ENCODE measurements around the gene VWA8. TPM values are rescaled to one million over a fixed set of nuclear protein-coding genes. Genes with fewer than 3 reads are reported as not detected.
A peak's percentile ranks its signal among the peaks of the same experiment; 100 is the strongest.

Gene VWA8
- total RNA-seq, 2 experiments from 2014 or later: 13.5 to 14.4 TPM

GRCh38 chr13:41563984-41564365, 396.9 kb downstream of the VWA8 start:
- no peak overlapping the region for H3K4me3 Mint-ChIP-seq
- H3K36me3 Mint-ChIP-seq (ENCODE audit: low read depth): no peaks in the 10 kb centered on the region
- no peaks in the 10 kb centered on the region for H3K27me3 Mint-ChIP-seq
- H3K27ac Mint-ChIP-seq: no peak overlapping the region
- no peaks in the 10 kb centered on the region for H3K9me3 Mint-ChIP-seq
- ChIA-PET CTCF (no interaction called here), POLR2A (no interaction called here)
- DNase-seq: no peak
- H3K4me1 Mint-ChIP-seq: no peaks in the 10 kb centered on the region

- H3K4me1 Mint-ChIP-seq: no peaks in the 10 kb centered on the region
- POLR2A ChIA-PET: no interaction called here
Observed at GRCh38 chr13:41563341-41563983, 397.4 kb downstream of the VWA8 start.

GRCh38 chr13:41562541-41563178, 398.2 kb downstream of the VWA8 start:
- peaks cover 2% of the 10 kb centered on the region for H3K9me3 Mint-ChIP-seq
- POLR2A ChIA-PET: no interaction called here
- no peak for DNase-seq
- H3K4me1 Mint-ChIP-seq: no peaks in the 10 kb centered on the region
- H3K27ac Mint-ChIP-seq: no peak overlapping the region
- H3K4me3 Mint-ChIP-seq: no peak overlapping the region
- CTCF ChIA-PET: no interaction called here
- no peaks in the 10 kb centered on the region for H3K27me3 Mint-ChIP-seq
- H3K36me3 Mint-ChIP-seq (ENCODE audit: low read depth): no peaks in the 10 kb centered on the region

More at GRCh38 chr13:41563341-41563983, 397.4 kb downstream of the VWA8 start:
- H3K4me3 Mint-ChIP-seq: no peak overlapping the region
- no peak for DNase-seq
- no peaks in the 10 kb centered on the region for H3K27me3 Mint-ChIP-seq
- H3K36me3 Mint-ChIP-seq (ENCODE audit: low read depth): no peaks in the 10 kb centered on the region
- no peak overlapping the region for H3K27ac Mint-ChIP-seq
- no peaks in the 10 kb centered on the region for H3K9me3 Mint-ChIP-seq
- CTCF ChIA-PET: no interaction called here

- H3K36me3 Mint-ChIP-seq (ENCODE audit: low read depth): no peaks in the 10 kb centered on the region
- H3K9me3 Mint-ChIP-seq: peaks cover 2% of the 10 kb centered on the region
- no peak for DNase-seq
- ChIA-PET POLR2A (interaction anchor here (1.6 kb wide), 1 partner anchor 97 kb away, joined by 3 read pairs; no protein-coding TSS in a partner anchor), CTCF (interaction anchor here (0.6 kb wide), 1 partner anchor 52 kb away, joined by 3 read pairs; no protein-coding TSS in a partner anchor)
- H3K27me3 Mint-ChIP-seq: no peaks in the 10 kb centered on the region
- no peak overlapping the region for H3K4me3 Mint-ChIP-seq
- H3K27ac Mint-ChIP-seq: no peak overlapping the region
- no peaks in the 10 kb centered on the region for H3K4me1 Mint-ChIP-seq
Observed at GRCh38 chr13:41562083-41562482, 398.8 kb downstream of the VWA8 start.

- Mint-ChIP-seq H3K27me3 (no peaks in the 10 kb centered on the region), H3K4me1 (no peaks in the 10 kb centered on the region), H3K9me3 (peaks cover 2% of the 10 kb centered on the region), H3K36me3 (ENCODE audit: low read depth) (no peaks in the 10 kb centered on the region), H3K27ac (no peak overlapping the region), H3K4me3 (no peak overlapping the region)
- CTCF ChIA-PET: interaction anchor here (0.6 kb wide), 1 partner anchor 51 kb away, joined by 3 read pairs; no protein-coding TSS in a partner anchor
- no peak for DNase-seq
- POLR2A ChIA-PET: interaction anchor here (1.6 kb wide), 1 partner anchor 96 kb away, joined by 3 read pairs; no protein-coding TSS in a partner anchor
Observed at GRCh38 chr13:41561170-41561569, 399.7 kb downstream of the VWA8 start.

- Mint-ChIP-seq H3K4me1 (peaks cover 14% of the 10 kb centered on the region), H3K36me3 (ENCODE audit: low read depth) (no peaks in the 10 kb centered on the region), H3K4me3 (no peak overlapping the region), H3K27ac (no peak overlapping the region), H3K27me3 (no peaks in the 10 kb centered on the region), H3K9me3 (peaks cover 2% of the 10 kb centered on the region)
- ChIA-PET CTCF (no interaction called here), POLR2A (no interaction called here)
- DNase-seq: no peak
Observed at GRCh38 chr13:41558781-41559560, 401.9 kb downstream of the VWA8 start.

GRCh38 chr13:41557719-41558118, 403.2 kb downstream of the VWA8 start:
- ChIA-PET CTCF (no interaction called here), POLR2A (no interaction called here)
- H3K9me3 Mint-ChIP-seq: peaks cover 2% of the 10 kb centered on the region
- no peak for DNase-seq
- H3K4me3 Mint-ChIP-seq: no peak overlapping the region
- H3K36me3 Mint-ChIP-seq (ENCODE audit: low read depth): no peaks in the 10 kb centered on the region
- no peak overlapping the region for H3K27ac Mint-ChIP-seq
- peaks cover 18% of the 10 kb centered on the region for H3K4me1 Mint-ChIP-seq
- no peaks in the 10 kb centered on the region for H3K27me3 Mint-ChIP-seq

GRCh38 chr13:41554626-41555386, 406.1 kb downstream of the VWA8 start:
- peak; percentile 38 for DNase-seq
- no peak overlapping the region for H3K4me3 Mint-ChIP-seq
- no peaks in the 10 kb centered on the region for H3K27me3 Mint-ChIP-seq
- POLR2A ChIA-PET: interaction anchor here (2.1 kb wide), 1 partner anchor 91 kb away, joined by 4 read pairs; no protein-coding TSS in a partner anchor
- peaks cover 18% of the 10 kb centered on the region for H3K4me1 Mint-ChIP-seq
- peak overlapping the region; percentile 2 for H3K27ac Mint-ChIP-seq
- CTCF ChIA-PET: interaction anchor here (1.2 to 3.2 kb wide), 2 partner anchors 63 to 96 kb away, joined by 3 to 13 read pairs; no protein-coding TSS in a partner anchor
- H3K9me3 Mint-ChIP-seq: peaks cover 2% of the 10 kb centered on the region
- H3K36me3 Mint-ChIP-seq (ENCODE audit: low read depth): no peaks in the 10 kb centered on the region

- H3K9me3 Mint-ChIP-seq: peaks cover 2% of the 10 kb centered on the region
- no peak for DNase-seq
- peaks cover 18% of the 10 kb centered on the region for H3K4me1 Mint-ChIP-seq
- peak overlapping the region; percentile 2 for H3K27ac Mint-ChIP-seq
- POLR2A ChIA-PET: no interaction called here
- H3K4me3 Mint-ChIP-seq: no peak overlapping the region
- H3K36me3 Mint-ChIP-seq (ENCODE audit: low read depth): no peaks in the 10 kb centered on the region
- H3K27me3 Mint-ChIP-seq: no peaks in the 10 kb centered on the region
- CTCF ChIA-PET: interaction anchor here (1.2 to 3.2 kb wide), 2 partner anchors 62 to 95 kb away, joined by 3 to 13 read pairs; no protein-coding TSS in a partner anchor
Observed at GRCh38 chr13:41554180-41554579, 406.7 kb downstream of the VWA8 start.

GRCh38 chr13:41552031-41552430, 408.9 kb downstream of the VWA8 start:
- Mint-ChIP-seq H3K4me1 (peaks cover 18% of the 10 kb centered on the region), H3K36me3 (ENCODE audit: low read depth) (no peaks in the 10 kb centered on the region), H3K27me3 (no peaks in the 10 kb centered on the region), H3K4me3 (no peak overlapping the region), H3K27ac (no peak overlapping the region), H3K9me3 (no peaks in the 10 kb centered on the region)
- POLR2A ChIA-PET: no interaction called here
- CTCF ChIA-PET: no interaction called here
- no peak for DNase-seq

GRCh38 chr13:41550276-41550675, 410.6 kb downstream of the VWA8 start:
- DNase-seq: no peak
- CTCF ChIA-PET: interaction anchor here (1.3 kb wide), 1 partner anchor 91 kb away, joined by 4 read pairs; no protein-coding TSS in a partner anchor

GRCh38 chr13:41549491-41549890, 411.4 kb downstream of the VWA8 start:
- Mint-ChIP-seq H3K27ac (no peak overlapping the region), H3K36me3 (ENCODE audit: low read depth) (no peaks in the 10 kb centered on the region), H3K4me1 (peaks cover 16% of the 10 kb centered on the region), H3K9me3 (no peaks in the 10 kb centered on the region), H3K4me3 (no peak overlapping the region), H3K27me3 (no peaks in the 10 kb centered on the region)
- CTCF ChIA-PET: interaction anchor here (1.3 kb wide), 1 partner anchor 90 kb away, joined by 4 read pairs; no protein-coding TSS in a partner anchor
- POLR2A ChIA-PET: interaction anchor here (0.9 kb wide), 1 partner anchor 90 kb away, joined by 3 read pairs; no protein-coding TSS in a partner anchor
- no peak for DNase-seq

More at GRCh38 chr13:41550276-41550675, 410.6 kb downstream of the VWA8 start:
- H3K27ac Mint-ChIP-seq: no peak overlapping the region
- H3K4me3 Mint-ChIP-seq: no peak overlapping the region
- H3K9me3 Mint-ChIP-seq: no peaks in the 10 kb centered on the region
- POLR2A ChIA-PET: no interaction called here
- no peaks in the 10 kb centered on the region for H3K36me3 Mint-ChIP-seq (ENCODE audit: low read depth)
- H3K27me3 Mint-ChIP-seq: no peaks in the 10 kb centered on the region
- H3K4me1 Mint-ChIP-seq: peaks cover 22% of the 10 kb centered on the region
